HEK293T (cell line): ENCODE measurements around the gene FNTB.
"Not testable (repeated sequence)": the region's sequence is repeated elsewhere in the genome, so short reads cannot be mapped to it uniquely, and the experiment has no call there.

Experiments used
- CTCF ChIA-PET: fragments of 350-600 bp; formaldehyde crosslinking; extraction: SDS; loops from one replicate; lab custom pipeline; 2021; ENCODE audit warnings: antibody characterized with exemption, inconsistent platforms; lab: Yijun Ruan, JAX
- POLR2A ChIA-PET: fragments of 350-600 bp; formaldehyde crosslinking; extraction: SDS; loops from one replicate; lab custom pipeline; 2020; ENCODE audit warnings: antibody characterized with exemption, inconsistent platforms; lab: Yijun Ruan, JAX
- DNase-seq: peaks from one replicate; pipeline ENCODE4 v3.0.0; 2012; ENCODE audit warnings: mixed read lengths; ENCODE audit errors: extremely low spot score
- ARNT ChIP-seq: fragments of 450-650 bp; IDR thresholded peaks from 2 replicates; pipeline ENCODE4 v1.6.1; 2017; ENCODE audit warnings: mild to moderate bottlenecking
- BHLHE40 ChIP-seq: fragments of 450-650 bp; IDR thresholded peaks from 2 replicates; pipeline ENCODE4 v1.6.1; 2016; ENCODE audit warnings: mild to moderate bottlenecking, moderate library complexity, borderline replicate concordance
- CTBP1 ChIP-seq: fragments of 450-650 bp; IDR thresholded peaks from 2 replicates; pipeline ENCODE4 v1.6.1; 2016; ENCODE audit warnings: borderline replicate concordance
- ELF4 ChIP-seq: fragments of 450-650 bp; IDR thresholded peaks from 2 replicates; pipeline ENCODE4 v1.6.1; 2017; ENCODE audit warnings: antibody characterized with exemption
- FOXA1 ChIP-seq: fragments of 450-650 bp; IDR thresholded peaks from 2 replicates; pipeline ENCODE4 v1.6.1; 2016; ENCODE audit warnings: mild to moderate bottlenecking
- FOXK2 ChIP-seq: fragments of 450-650 bp; IDR thresholded peaks from 2 replicates; pipeline ENCODE4 v1.6.1; 2016; ENCODE audit warnings: mild to moderate bottlenecking
- FOXM1 ChIP-seq: fragments of 450-650 bp; IDR thresholded peaks from 2 replicates; pipeline ENCODE4 v1.6.1; 2017; ENCODE audit warnings: mild to moderate bottlenecking, borderline replicate concordance
- HDGF ChIP-seq: fragments of 450-650 bp; IDR thresholded peaks from 2 replicates; pipeline ENCODE4 v1.6.1; 2017; ENCODE audit warnings: antibody characterized with exemption, borderline replicate concordance
- L3MBTL2 ChIP-seq: fragments of 450-650 bp; conservative IDR thresholded peaks from 2 replicates; pipeline ENCODE4 v1.6.1; 2016; ENCODE audit warnings: mild to moderate bottlenecking
- LEF1 ChIP-seq: fragments of 450-650 bp; IDR thresholded peaks from 2 replicates; pipeline ENCODE4 v1.6.1; 2017; ENCODE audit warnings: mild to moderate bottlenecking, borderline replicate concordance
- NFRKB ChIP-seq: fragments of 450-650 bp; IDR thresholded peaks from 2 replicates; pipeline ENCODE4 v1.6.1; 2016; ENCODE audit warnings: mild to moderate bottlenecking, moderate library complexity
- SP1 ChIP-seq: fragments of 450-650 bp; IDR thresholded peaks from 2 replicates; pipeline ENCODE4 v1.6.1; 2017
- SUZ12 ChIP-seq: fragments of 450-650 bp; IDR thresholded peaks from 2 replicates; pipeline ENCODE4 v1.6.1; 2016; ENCODE audit warnings: mild to moderate bottlenecking
- TARDBP ChIP-seq: fragments of 450-650 bp; IDR thresholded peaks from 2 replicates; pipeline ENCODE4 v1.6.1; 2016
- ZNF384 ChIP-seq: fragments of 450-650 bp; IDR thresholded peaks from 2 replicates; pipeline ENCODE4 v1.6.1; 2016
- TF ChIP-seq, protein P1 (sequence below): fragments of 450-650 bp; IDR thresholded peaks from 2 replicates; pipeline ENCODE4 v1.6.1; 2016

The FNTB gene

DNA sequence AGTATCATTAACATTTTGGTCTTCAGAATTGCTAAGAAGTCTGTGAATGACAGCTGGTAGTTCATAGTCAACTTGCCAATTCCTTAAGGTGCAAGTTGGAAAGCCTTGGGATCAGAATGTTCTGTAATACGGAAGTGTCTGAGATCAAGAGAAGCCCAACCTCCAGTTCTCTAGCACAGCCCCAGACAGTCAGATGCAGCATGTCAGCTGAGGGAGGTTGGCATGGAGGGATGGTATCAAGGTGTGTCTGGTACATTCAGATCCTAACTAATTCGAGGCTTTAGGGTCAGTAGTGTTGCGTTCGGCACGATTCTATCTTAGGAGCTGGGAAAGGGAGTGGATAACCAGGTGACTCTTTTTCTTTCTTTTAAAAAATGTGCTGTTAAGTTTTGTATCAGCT lies 38.3 kb downstream of the FNTB start:
- no peak for DNase-seq
- CTCF ChIA-PET, result no interaction called here
- POLR2A ChIA-PET, result no interaction called here
- no peak for TF ChIP-seq FOXK2
- no peak for TF ChIP-seq NFRKB
- no peak for TF ChIP-seq FOXA1
- no peak for TF ChIP-seq CTBP1
- no peak for TF ChIP-seq ELF4
- TF ChIP-seq, protein P1, sequence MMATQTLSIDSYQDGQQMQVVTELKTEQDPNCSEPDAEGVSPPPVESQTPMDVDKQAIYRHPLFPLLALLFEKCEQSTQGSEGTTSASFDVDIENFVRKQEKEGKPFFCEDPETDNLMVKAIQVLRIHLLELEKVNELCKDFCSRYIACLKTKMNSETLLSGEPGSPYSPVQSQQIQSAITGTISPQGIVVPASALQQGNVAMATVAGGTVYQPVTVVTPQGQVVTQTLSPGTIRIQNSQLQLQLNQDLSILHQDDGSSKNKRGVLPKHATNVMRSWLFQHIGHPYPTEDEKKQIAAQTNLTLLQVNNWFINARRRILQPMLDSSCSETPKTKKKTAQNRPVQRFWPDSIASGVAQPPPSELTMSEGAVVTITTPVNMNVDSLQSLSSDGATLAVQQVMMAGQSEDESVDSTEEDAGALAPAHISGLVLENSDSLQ, result no peak
- no peak for TF ChIP-seq BHLHE40
- TF ChIP-seq L3MBTL2, result no peak
- TF ChIP-seq HDGF, result no peak
- TF ChIP-seq SP1, result no peak
- TF ChIP-seq ARNT, result no peak
- no peak for TF ChIP-seq SUZ12
- TF ChIP-seq FOXM1, result no peak
- TF ChIP-seq LEF1, result no peak
- TF ChIP-seq TARDBP, result no peak
- TF ChIP-seq ZNF384, result no peak

DNA sequence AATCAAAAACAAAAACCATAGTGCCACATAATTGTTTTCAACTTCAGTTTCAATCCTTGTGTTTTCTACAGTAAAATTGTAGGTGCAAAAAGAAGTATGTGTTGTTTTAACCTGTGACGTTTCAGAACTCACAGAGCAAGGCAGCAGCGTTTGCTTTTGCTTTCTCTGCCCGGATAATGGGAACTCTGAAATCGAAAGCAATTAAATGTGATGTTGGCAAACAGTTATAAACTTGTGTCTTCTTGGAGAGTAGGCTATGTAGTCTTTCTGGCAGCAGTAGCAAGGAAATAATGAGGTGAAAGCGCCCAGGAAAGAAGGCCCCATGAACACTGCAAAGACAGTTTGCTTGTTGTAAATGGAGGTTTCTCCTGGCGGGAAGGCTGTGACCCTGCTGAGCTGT lies 39.1 kb downstream of the FNTB start:
- TF ChIP-seq L3MBTL2, result no peak
- TF ChIP-seq, protein P1, result no peak
- no peak for TF ChIP-seq TARDBP
- TF ChIP-seq CTBP1, result no peak
- no peak for TF ChIP-seq ARNT
- TF ChIP-seq FOXK2, result no peak
- TF ChIP-seq SUZ12, result no peak
- no peak for TF ChIP-seq NFRKB
- no peak for TF ChIP-seq FOXM1
- no peak for TF ChIP-seq SP1
- TF ChIP-seq ELF4, result no peak
- TF ChIP-seq BHLHE40, result no peak
- no peak for TF ChIP-seq FOXA1
- TF ChIP-seq HDGF, result no peak
- no peak for TF ChIP-seq ZNF384
- TF ChIP-seq LEF1, result no peak
- DNase-seq, result no peak
- CTCF ChIA-PET, result no interaction called here
- POLR2A ChIA-PET, result interaction anchor here (1.5 kb wide), 1 partner anchor 39 kb away, joined by 6 read pairs; the partner anchor contains the start of gene FNTB

DNA sequence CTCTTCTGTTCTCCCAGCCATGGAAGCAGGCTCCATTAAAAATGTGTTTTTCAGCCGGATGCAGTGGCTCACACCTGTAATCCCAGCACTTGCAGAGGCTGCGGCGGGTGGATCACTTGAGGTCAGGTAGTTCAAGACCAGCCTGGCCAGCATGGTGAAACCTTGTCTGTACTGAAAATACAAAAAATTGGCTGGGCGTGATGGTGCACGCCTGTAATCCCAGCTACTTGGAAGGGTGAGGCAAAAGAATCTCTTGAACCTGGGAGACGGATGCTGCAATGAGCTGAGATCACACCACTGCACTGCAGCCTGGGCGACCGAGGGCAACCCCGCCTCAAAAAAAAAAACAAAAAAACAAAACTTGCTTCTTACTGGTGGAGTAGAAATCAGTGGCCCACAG lies 39.8 kb downstream of the FNTB start:
- TF ChIP-seq FOXM1 (no peak), BHLHE40 (no peak), HDGF (no peak), ARNT (no peak), LEF1 (no peak), SP1 (no peak), FOXA1 (no peak), TARDBP (no peak), SUZ12 (no peak), ELF4 (no peak)
- ChIA-PET CTCF (no interaction called here), POLR2A (interaction anchor here (1.5 kb wide), 1 partner anchor 40 kb away, joined by 6 read pairs; the partner anchor contains the start of gene FNTB)
- DNase-seq, result no peak

DNA sequence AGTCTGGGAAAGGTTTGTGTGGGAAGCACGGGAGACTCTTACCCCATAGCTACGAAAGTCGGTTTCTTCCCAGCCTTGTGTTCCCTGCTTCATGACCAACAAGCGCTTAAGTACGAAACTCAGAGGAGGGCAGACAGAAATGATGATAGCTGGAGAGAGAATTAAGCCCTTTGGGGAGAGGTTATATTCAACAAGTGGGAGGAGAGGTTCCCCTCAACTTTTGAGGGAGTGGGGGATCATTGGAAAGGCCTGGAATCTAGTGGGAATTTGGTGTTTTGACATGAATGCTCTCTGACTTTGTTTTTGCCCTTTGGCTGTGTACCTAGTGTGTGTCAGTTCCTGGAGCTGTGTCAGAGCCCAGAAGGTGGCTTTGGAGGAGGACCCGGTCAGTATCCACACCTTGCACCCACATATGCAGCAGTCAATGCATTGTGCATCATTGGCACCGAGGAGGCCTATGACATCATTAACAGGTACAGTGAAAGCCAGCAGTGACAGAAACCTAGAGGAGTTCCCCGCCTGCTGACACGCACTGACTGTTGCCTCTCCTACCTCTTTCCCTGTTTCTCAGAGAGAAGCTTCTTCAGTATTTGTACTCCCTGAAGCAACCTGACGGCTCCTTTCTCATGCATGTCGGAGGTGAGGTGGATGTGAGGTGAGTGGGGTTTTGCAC lies 40.6 kb downstream of the FNTB start:
- ChIA-PET POLR2A (no interaction called here), CTCF (no interaction called here)
- DNase-seq, result no peak
- TF ChIP-seq FOXM1 (no peak), ELF4 (no peak), LEF1 (no peak), ZNF384 (no peak), FOXA1 (no peak), BHLHE40 (no peak), TARDBP (no peak), CTBP1 (no peak), FOXK2 (no peak), SUZ12 (no peak), L3MBTL2 (no peak), NFRKB (no peak), ARNT (no peak), SP1 (no peak), HDGF (no peak)
- TF ChIP-seq, protein P1, result no peak

DNA sequence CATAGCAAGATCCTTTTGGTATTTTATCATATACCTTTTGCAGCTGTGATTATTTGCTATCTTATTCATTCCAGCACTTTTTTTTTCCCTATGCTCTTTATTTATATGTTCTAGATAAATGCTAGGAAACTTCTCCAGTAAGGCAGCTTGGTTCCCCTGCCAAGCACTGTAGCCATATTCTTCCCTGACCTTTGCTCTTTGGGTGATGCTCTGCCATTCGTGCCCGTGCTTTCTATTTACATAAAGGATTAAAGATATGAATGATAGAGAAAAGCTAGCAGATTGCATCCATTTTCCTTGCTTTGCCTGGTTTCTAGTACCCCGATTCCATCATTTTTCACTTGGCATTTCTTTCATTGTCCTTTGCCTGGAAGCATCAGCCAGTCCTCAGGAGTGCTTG lies 42.2 kb downstream of the FNTB start:
- TF ChIP-seq FOXA1 (no peak), NFRKB (no peak), CTBP1 (no peak), TARDBP (no peak), SUZ12 (no peak), SP1 (no peak), FOXM1 (no peak), ELF4 (no peak), BHLHE40 (no peak)
- ChIA-PET CTCF (no interaction called here), POLR2A (interaction anchor here (1.4 kb wide), 1 partner anchor 42 kb away, joined by 4 read pairs; the partner anchor contains the start of gene FNTB)
- DNase-seq, result no peak

DNA sequence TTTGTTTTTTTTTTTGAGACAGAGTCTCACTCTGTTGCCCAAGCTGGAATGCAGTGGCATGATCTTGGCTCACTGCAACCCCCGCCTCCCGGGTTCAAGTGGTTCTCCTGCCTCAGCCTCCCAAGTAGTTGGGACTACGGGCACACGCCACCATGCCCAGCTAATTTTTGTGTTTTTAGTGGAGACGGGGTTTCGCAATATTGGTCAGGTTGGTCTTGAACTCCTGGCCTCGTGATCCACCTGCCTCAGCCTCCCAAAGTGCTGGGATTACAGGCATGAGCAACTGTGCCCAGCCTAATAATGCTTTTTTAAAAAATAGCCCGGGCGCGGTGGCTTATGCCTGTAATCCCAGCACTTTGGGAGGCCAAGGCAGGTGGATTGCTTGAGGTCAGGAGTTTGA lies 44.6 kb downstream of the FNTB start:
- CTCF ChIA-PET, result interaction anchor here (1.8 kb wide), 1 partner anchor 11 kb away, joined by 6 read pairs; no protein-coding TSS in a partner anchor

More for the DNA sequence above, 44.6 kb downstream of the FNTB start:
- POLR2A ChIA-PET, DNase-seq: not testable (repeated sequence)
